ENCODE data around the gene CENPI.

DNA sequence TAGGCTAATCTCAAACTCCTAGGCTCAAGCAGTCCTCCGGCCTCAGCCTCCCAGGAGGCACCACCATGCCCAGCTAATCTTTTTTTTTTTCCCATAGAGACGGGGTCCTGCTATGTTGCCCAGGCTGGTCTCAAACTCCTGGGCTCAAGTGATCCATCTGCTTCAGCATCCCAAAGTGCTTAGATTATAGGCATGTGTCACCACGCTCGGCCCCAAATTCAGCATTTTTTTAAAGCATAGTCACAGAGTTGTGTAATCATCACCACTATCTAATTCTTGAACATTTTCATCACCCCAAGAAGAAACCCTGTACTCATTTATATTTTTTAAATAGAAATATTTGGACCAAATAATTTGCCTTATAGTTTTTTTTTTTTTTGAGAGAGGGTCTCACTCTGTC, 10.3 kb downstream of the CENPI start:
- TF ChIP-seq ZNF274 (IDR thresholded peaks at IDR 0.05; ENCODE audit: low read depth, low read length) (no peak), SUZ12 (IDR thresholded peaks at IDR 0.05; ENCODE audit: extremely low read depth, insufficient read depth, insufficient read length) (no peak), YY1 (IDR thresholded peaks at IDR 0.05; ENCODE audit: insufficient read depth, insufficient read length) (no peak)

Measured in NT2/D1 (cell line).